Activated T-helper 17 cell treated with anti-CD3 and anti-CD28 coated beads, Interleukin-2, amount 50 U/mL, for 72 hours (primary cell): ENCODE data around the gene HTR2B. TPM values are rescaled to one million over a fixed set of nuclear protein-coding genes. Genes with fewer than 3 reads are reported as not detected.
"Not testable (repeated sequence)": the region's sequence is repeated elsewhere in the genome, so short reads cannot be mapped to it uniquely, and the experiment has no call there.

Experiments
- ATAC-seq: fragments of 150-1000 bp; cut with Tn5 transposase; replicated peaks from 2 replicates; pipeline ENCODE4 v1.10.0; 2021; ENCODE audit warnings: mild to moderate bottlenecking, moderate library complexity
- H3K27ac Mint-ChIP-seq: one replicate; pipeline ENCODE4 v1.8.0; 2022; ENCODE audit warnings: mixed read lengths
- H3K27me3 Mint-ChIP-seq: one replicate; pipeline ENCODE4 v1.8.0; 2022; ENCODE audit warnings: mixed read lengths
- H3K36me3 Mint-ChIP-seq: one replicate; pipeline ENCODE4 v1.8.0; 2022; ENCODE audit warnings: low read depth, mild to moderate bottlenecking, mixed read lengths
- H3K4me1 Mint-ChIP-seq: one replicate; pipeline ENCODE4 v1.8.0; 2022; ENCODE audit warnings: mixed read lengths
- H3K4me3 Mint-ChIP-seq: one replicate; pipeline ENCODE4 v1.8.0; 2022; ENCODE audit warnings: mild to moderate bottlenecking, mixed read lengths
- H3K9me3 Mint-ChIP-seq: one replicate; pipeline ENCODE4 v1.8.0; 2022; ENCODE audit warnings: mixed read lengths
- total RNA-seq, 2 donors: library from RNA; stranded (reverse); gene quantifications; one replicate each; pipeline ENCODE4 v1.2.3, GENCODE V29; 2022

HTR2B gene
- total RNA-seq, 2 donors from 2014 or later, result not detected

DNA sequence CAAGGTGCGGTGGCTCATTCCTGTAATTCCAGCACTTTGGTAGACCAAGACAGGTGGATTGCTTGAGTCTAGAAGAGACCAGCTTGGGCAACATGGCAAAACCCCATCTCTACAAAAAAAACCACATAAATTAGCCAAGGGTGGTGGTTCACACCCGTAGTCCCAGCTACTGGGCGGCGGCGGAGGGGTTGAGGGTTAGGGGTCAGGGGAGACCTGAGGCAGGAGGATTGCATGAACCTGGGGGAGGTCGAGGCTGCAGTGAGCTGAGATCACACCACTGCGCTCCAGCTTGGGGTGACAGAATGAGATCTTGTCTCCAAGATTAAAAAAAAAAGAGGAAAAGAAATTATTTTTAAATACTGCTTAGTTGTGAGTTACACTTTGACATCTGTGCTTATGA, 1.3 kb upstream of the HTR2B start:
- no peak overlapping the region for H3K27ac Mint-ChIP-seq
- no peak for ATAC-seq
- no peaks in the 10 kb centered on the region for H3K36me3 Mint-ChIP-seq
- H3K4me1 Mint-ChIP-seq, result peaks cover 9% of the 10 kb centered on the region
- H3K4me3 Mint-ChIP-seq, result no peak overlapping the region
- no peaks in the 10 kb centered on the region for H3K9me3 Mint-ChIP-seq
- H3K27me3 Mint-ChIP-seq, result no peaks in the 10 kb centered on the region

DNA sequence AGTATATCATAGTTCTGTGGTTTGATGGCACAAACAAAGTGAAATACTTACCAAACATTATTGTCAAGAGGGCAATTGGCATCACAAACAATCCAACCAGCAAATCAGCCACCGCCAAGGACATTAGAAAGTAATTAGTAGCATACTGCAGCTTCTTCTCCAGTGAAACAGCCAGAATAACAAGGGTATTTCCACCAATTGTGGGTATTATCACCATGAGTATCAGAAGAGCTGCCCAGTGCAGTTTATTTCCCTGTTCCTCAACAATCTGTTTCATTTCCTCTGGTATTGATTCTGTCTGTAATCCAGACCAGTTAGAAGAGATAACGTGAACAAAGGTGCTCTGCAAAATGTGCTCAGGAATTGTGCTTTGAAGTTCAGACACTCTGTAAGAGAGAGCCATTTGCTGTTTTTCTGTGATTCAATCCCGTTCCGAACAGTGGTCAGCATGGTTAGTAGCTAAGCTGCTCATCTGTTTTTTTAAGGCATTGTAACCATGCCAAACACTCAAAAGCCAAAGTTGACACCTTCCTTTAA, 1.4 kb downstream of the HTR2B start:
- Mint-ChIP-seq H3K36me3 (peaks cover 19% of the 10 kb centered on the region), H3K4me1 (peaks cover 14% of the 10 kb centered on the region), H3K27me3 (no peaks in the 10 kb centered on the region), H3K27ac (peak overlapping the region; percentile 6), H3K9me3 (no peaks in the 10 kb centered on the region), H3K4me3 (no peak overlapping the region)
- ATAC-seq, result no peak

GRCh38 chr2:231118614-231118942, 6.3 kb downstream of the HTR2B start:
- no peaks in the 10 kb centered on the region for H3K9me3 Mint-ChIP-seq
- ATAC-seq, result no peak
- no peak overlapping the region for H3K4me3 Mint-ChIP-seq
- H3K4me1 Mint-ChIP-seq, result peaks cover 11% of the 10 kb centered on the region
- H3K27me3 Mint-ChIP-seq, result no peaks in the 10 kb centered on the region
- H3K36me3 Mint-ChIP-seq, result peaks cover 49% of the 10 kb centered on the region
- H3K27ac Mint-ChIP-seq, result no peak overlapping the region

DNA sequence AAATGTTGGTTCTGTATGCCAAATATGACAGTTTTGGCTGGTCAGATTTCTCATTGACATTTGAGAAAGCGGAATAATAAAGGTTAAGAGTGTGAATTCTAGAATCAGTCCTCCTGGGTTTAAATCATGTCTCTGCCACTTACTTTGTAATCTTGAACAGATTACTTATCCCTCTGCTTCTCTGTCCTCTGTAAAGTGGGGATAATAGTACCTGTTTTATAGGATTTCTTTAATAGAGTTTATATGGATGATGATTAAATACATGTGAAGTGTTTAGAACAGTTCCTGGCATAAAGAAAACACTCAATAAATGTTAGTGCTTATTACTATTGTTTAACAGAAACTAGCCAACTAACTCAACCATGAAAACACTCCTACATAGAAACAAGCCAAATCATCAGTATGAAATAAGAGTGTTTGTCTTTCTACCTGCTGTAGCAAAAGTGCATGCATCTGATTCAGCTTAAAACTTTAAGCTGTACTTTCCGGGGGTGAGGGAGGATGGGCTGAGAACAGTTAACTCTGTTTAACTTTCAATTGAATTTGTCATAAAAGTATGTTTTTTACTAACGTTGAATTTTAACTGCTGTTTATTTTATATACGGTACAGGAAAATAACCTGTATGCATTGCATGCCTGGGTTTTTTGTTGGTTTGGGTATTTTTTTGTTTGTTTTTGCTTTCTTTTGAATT, 6.8 kb downstream of the HTR2B start:
- no peak overlapping the region for H3K27ac Mint-ChIP-seq
- H3K4me3 Mint-ChIP-seq, result no peak overlapping the region
- peaks cover 11% of the 10 kb centered on the region for H3K4me1 Mint-ChIP-seq
- no peaks in the 10 kb centered on the region for H3K9me3 Mint-ChIP-seq
- ATAC-seq, result no peak
- peaks cover 54% of the 10 kb centered on the region for H3K36me3 Mint-ChIP-seq
- no peaks in the 10 kb centered on the region for H3K27me3 Mint-ChIP-seq

- ATAC-seq, result no peak
- H3K36me3 Mint-ChIP-seq, result peaks cover 63% of the 10 kb centered on the region
- no peak overlapping the region for H3K27ac Mint-ChIP-seq
- H3K9me3 Mint-ChIP-seq, result no peaks in the 10 kb centered on the region
- H3K4me1 Mint-ChIP-seq, result peaks cover 11% of the 10 kb centered on the region
- H3K27me3 Mint-ChIP-seq, result no peaks in the 10 kb centered on the region
- no peak overlapping the region for H3K4me3 Mint-ChIP-seq
Observed at GRCh38 chr2:231117148-231117547, 7.7 kb downstream of the HTR2B start.

GRCh38 chr2:231115651-231116050, 9.2 kb downstream of the HTR2B start:
- H3K27ac Mint-ChIP-seq, result peak overlapping the region; percentile 20
- H3K9me3 Mint-ChIP-seq, result no peaks in the 10 kb centered on the region
- H3K4me3 Mint-ChIP-seq, result no peak overlapping the region
- peaks cover 11% of the 10 kb centered on the region for H3K4me1 Mint-ChIP-seq
- peaks cover 76% of the 10 kb centered on the region for H3K36me3 Mint-ChIP-seq
- no peak for ATAC-seq
- no peaks in the 10 kb centered on the region for H3K27me3 Mint-ChIP-seq

DNA sequence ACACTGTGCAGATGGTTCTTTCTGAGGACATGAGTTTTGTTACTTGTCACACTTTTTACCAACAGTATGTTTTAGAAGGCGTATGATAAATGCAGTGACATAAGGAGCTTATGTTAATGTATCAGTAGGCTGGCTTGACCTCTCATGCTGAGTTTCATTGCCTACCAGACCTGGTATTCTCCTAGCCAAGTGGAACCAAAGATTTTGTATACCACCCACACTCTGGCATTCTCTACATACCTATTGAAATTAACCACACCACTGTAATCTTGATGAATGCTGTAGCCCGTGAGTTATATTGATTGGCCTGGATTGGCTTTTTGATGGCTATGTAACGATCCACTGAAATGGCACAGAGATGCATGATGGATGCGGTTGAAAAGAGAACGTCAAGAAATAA, 11.4 kb downstream of the HTR2B start:
- no peaks in the 10 kb centered on the region for H3K9me3 Mint-ChIP-seq
- H3K4me1 Mint-ChIP-seq, result peaks cover 7% of the 10 kb centered on the region
- no peak overlapping the region for H3K27ac Mint-ChIP-seq
- H3K4me3 Mint-ChIP-seq, result no peak overlapping the region
- no peaks in the 10 kb centered on the region for H3K27me3 Mint-ChIP-seq
- ATAC-seq, result no peak
- peaks cover 81% of the 10 kb centered on the region for H3K36me3 Mint-ChIP-seq

- ATAC-seq, result no peak
- H3K27ac Mint-ChIP-seq, result no peak overlapping the region
Observed at GRCh38 chr2:231111987-231112386, 12.9 kb downstream of the HTR2B start.

GRCh38 chr2:231110551-231110950, 14.3 kb downstream of the HTR2B start:
- ATAC-seq, result no peak
- peaks cover 100% of the 10 kb centered on the region for H3K36me3 Mint-ChIP-seq
- H3K9me3 Mint-ChIP-seq, result no peaks in the 10 kb centered on the region
- no peak overlapping the region for H3K4me3 Mint-ChIP-seq
- no peaks in the 10 kb centered on the region for H3K27me3 Mint-ChIP-seq
- no peak overlapping the region for H3K27ac Mint-ChIP-seq
- H3K4me1 Mint-ChIP-seq, result peaks cover 4% of the 10 kb centered on the region

More at GRCh38 chr2:231111987-231112386, 12.9 kb downstream of the HTR2B start:
- Mint-ChIP-seq H3K36me3 (peaks cover 90% of the 10 kb centered on the region), H3K9me3 (no peaks in the 10 kb centered on the region), H3K4me1 (peaks cover 7% of the 10 kb centered on the region), H3K4me3 (no peak overlapping the region), H3K27me3 (no peaks in the 10 kb centered on the region)

GRCh38 chr2:231104115-231104713, 20.6 kb downstream of the HTR2B start:
- H3K4me3 Mint-ChIP-seq, result no peak overlapping the region
- H3K4me1 Mint-ChIP-seq, result peaks cover 5% of the 10 kb centered on the region
- peaks cover 68% of the 10 kb centered on the region for H3K36me3 Mint-ChIP-seq
- no peak overlapping the region for H3K27ac Mint-ChIP-seq
- H3K9me3 Mint-ChIP-seq, result no peaks in the 10 kb centered on the region
- H3K27me3 Mint-ChIP-seq, result no peaks in the 10 kb centered on the region
- ATAC-seq, result peak; percentile 68

- Mint-ChIP-seq H3K4me1 (peaks cover 5% of the 10 kb centered on the region), H3K36me3 (peaks cover 68% of the 10 kb centered on the region), H3K27me3 (no peaks in the 10 kb centered on the region), H3K9me3 (peaks cover 10% of the 10 kb centered on the region), H3K4me3 (no peak overlapping the region), H3K27ac (peak overlapping the region; percentile 16)
- no peak for ATAC-seq
Observed at GRCh38 chr2:231102772-231103171, 22.1 kb downstream of the HTR2B start.

DNA sequence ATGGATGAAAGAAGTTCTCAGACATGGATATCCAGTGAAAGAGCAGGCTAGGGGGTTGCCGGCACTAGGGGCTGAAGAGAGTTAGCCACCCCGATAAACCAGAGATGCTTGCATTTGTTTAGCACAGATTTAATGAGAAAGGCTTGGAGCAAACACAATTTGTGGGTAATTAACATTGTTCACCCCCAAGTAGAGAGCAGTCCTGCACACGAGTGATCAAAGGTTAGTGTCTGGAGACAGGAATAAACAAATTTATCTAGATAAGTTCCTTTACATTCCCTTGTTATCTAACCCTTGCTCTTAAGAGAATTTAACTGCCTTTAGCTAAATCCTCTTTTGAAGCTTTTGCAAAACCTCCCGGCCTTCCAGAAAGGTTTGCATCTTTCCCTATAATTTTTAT, 23.9 kb downstream of the HTR2B start:
- Mint-ChIP-seq H3K4me1 (peaks cover 5% of the 10 kb centered on the region), H3K4me3 (no peak overlapping the region), H3K36me3 (peaks cover 68% of the 10 kb centered on the region), H3K27me3 (no peaks in the 10 kb centered on the region), H3K9me3 (peaks cover 16% of the 10 kb centered on the region), H3K27ac (no peak overlapping the region)
- no peak for ATAC-seq

- H3K4me1 Mint-ChIP-seq, H3K27me3 Mint-ChIP-seq, H3K27ac Mint-ChIP-seq, ATAC-seq, H3K4me3 Mint-ChIP-seq: not testable (repeated sequence)
- Mint-ChIP-seq H3K9me3 (peaks cover 16% of the 10 kb centered on the region), H3K36me3 (peaks cover 69% of the 10 kb centered on the region)
Observed at GRCh38 chr2:231100321-231100720, 24.5 kb downstream of the HTR2B start.

DNA sequence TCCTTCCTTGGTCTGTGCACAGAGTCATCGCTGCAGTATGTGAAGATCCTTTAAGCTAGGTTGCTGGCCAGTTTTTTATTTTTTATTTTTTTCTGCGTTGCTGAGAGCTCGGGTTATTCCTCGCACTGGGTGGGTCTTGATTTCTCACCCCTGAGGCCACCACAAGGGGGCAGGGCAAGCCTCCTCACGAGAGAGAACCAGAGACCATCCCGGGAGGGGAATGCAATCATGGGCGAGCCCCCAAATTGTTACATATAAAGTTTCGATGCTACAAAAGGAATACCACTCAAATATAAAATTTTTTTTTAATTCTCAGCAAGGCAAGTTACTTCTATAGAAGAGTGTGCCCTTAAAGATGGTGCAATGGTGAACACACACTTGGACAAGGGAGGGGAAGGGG, 24.9 kb downstream of the HTR2B start:
- Mint-ChIP-seq H3K4me3 (no peak overlapping the region), H3K36me3 (peaks cover 73% of the 10 kb centered on the region), H3K27me3 (no peaks in the 10 kb centered on the region), H3K4me1 (peaks cover 5% of the 10 kb centered on the region), H3K27ac (no peak overlapping the region), H3K9me3 (peaks cover 16% of the 10 kb centered on the region)
- no peak for ATAC-seq

GRCh38 chr2:231094736-231095346, 30.0 kb downstream of the HTR2B start:
- Mint-ChIP-seq H3K27ac (no peak overlapping the region), H3K4me1 (no peaks in the 10 kb centered on the region), H3K27me3 (no peaks in the 10 kb centered on the region), H3K4me3 (no peak overlapping the region), H3K36me3 (peaks cover 99% of the 10 kb centered on the region), H3K9me3 (peaks cover 16% of the 10 kb centered on the region)
- ATAC-seq, result no peak
